ENCODE measurements around the gene TMEM59L.

DNA sequence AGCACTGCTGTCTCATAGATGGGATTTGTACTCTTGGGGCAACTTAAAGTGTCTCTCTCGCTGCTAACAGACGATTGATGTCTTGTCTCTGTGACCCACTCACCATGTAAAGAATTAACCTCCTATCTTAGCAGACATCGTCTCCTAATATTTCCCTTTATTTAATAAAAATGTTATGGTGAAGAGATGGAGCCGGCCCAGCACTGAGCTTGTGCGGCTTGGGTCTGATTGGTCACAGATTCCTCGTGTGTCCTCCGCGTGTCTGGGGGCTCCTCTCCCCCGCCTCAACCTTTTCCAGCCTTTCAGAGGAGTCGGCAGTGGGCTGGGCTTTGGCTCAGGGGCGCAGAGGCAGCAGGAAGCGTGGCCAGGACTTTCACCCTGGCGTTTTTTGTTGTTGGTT lies 57.6 kb downstream of the TMEM59L start:
- TF ChIP-seq POLR2A (IDR thresholded peaks at IDR 0.05) (no peak), EP300 (IDR thresholded peaks at IDR 0.05) (no peak)
- TF ChIP-seq, protein P1, sequence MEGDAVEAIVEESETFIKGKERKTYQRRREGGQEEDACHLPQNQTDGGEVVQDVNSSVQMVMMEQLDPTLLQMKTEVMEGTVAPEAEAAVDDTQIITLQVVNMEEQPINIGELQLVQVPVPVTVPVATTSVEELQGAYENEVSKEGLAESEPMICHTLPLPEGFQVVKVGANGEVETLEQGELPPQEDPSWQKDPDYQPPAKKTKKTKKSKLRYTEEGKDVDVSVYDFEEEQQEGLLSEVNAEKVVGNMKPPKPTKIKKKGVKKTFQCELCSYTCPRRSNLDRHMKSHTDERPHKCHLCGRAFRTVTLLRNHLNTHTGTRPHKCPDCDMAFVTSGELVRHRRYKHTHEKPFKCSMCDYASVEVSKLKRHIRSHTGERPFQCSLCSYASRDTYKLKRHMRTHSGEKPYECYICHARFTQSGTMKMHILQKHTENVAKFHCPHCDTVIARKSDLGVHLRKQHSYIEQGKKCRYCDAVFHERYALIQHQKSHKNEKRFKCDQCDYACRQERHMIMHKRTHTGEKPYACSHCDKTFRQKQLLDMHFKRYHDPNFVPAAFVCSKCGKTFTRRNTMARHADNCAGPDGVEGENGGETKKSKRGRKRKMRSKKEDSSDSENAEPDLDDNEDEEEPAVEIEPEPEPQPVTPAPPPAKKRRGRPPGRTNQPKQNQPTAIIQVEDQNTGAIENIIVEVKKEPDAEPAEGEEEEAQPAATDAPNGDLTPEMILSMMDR (IDR thresholded peaks at IDR 0.05) = no peak

Measured in tibial nerve (tissue), 4 donors.